ENCODE measurements around the gene RNASEH2A.

- TF ChIP-seq, protein P1, sequence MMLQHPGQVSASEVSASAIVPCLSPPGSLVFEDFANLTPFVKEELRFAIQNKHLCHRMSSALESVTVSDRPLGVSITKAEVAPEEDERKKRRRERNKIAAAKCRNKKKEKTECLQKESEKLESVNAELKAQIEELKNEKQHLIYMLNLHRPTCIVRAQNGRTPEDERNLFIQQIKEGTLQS (CRISPR knock-in tag; conservative IDR thresholded peaks at IDR 0.05) = no peak
- TF ChIP-seq, protein P2, sequence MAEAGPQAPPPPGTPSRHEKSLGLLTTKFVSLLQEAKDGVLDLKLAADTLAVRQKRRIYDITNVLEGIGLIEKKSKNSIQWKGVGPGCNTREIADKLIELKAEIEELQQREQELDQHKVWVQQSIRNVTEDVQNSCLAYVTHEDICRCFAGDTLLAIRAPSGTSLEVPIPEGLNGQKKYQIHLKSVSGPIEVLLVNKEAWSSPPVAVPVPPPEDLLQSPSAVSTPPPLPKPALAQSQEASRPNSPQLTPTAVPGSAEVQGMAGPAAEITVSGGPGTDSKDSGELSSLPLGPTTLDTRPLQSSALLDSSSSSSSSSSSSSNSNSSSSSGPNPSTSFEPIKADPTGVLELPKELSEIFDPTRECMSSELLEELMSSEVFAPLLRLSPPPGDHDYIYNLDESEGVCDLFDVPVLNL (CRISPR knock-in tag; IDR thresholded peaks at IDR 0.05; ENCODE audit: borderline replicate concordance, low read depth) = no peak
- no peak for TF ChIP-seq NFYB (CRISPR knock-in tag; conservative IDR thresholded peaks at IDR 0.05; ENCODE audit: low read depth)
- TF ChIP-seq, protein P3, sequence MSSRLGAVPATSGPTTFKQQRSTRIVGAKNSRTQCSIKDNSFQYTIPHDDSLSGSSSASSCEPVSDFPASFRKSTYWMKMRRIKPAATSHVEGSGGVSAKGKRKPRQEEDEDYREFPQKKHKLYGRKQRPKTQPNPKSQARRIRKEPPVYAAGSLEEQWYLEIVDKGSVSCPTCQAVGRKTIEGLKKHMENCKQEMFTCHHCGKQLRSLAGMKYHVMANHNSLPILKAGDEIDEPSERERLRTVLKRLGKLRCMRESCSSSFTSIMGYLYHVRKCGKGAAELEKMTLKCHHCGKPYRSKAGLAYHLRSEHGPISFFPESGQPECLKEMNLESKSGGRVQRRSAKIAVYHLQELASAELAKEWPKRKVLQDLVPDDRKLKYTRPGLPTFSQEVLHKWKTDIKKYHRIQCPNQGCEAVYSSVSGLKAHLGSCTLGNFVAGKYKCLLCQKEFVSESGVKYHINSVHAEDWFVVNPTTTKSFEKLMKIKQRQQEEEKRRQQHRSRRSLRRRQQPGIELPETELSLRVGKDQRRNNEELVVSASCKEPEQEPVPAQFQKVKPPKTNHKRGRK (CRISPR knock-in tag; IDR thresholded peaks at IDR 0.05; ENCODE audit: borderline replicate concordance) = no peak
- no peak for TF ChIP-seq MYBL2 (CRISPR knock-in tag; IDR thresholded peaks at IDR 0.05)
- TF ChIP-seq, protein P4, sequence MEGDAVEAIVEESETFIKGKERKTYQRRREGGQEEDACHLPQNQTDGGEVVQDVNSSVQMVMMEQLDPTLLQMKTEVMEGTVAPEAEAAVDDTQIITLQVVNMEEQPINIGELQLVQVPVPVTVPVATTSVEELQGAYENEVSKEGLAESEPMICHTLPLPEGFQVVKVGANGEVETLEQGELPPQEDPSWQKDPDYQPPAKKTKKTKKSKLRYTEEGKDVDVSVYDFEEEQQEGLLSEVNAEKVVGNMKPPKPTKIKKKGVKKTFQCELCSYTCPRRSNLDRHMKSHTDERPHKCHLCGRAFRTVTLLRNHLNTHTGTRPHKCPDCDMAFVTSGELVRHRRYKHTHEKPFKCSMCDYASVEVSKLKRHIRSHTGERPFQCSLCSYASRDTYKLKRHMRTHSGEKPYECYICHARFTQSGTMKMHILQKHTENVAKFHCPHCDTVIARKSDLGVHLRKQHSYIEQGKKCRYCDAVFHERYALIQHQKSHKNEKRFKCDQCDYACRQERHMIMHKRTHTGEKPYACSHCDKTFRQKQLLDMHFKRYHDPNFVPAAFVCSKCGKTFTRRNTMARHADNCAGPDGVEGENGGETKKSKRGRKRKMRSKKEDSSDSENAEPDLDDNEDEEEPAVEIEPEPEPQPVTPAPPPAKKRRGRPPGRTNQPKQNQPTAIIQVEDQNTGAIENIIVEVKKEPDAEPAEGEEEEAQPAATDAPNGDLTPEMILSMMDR (IDR thresholded peaks at IDR 0.05) = peak; percentile 72; the same call in 1 of the 2 replicates
- TF ChIP-seq, protein P5, sequence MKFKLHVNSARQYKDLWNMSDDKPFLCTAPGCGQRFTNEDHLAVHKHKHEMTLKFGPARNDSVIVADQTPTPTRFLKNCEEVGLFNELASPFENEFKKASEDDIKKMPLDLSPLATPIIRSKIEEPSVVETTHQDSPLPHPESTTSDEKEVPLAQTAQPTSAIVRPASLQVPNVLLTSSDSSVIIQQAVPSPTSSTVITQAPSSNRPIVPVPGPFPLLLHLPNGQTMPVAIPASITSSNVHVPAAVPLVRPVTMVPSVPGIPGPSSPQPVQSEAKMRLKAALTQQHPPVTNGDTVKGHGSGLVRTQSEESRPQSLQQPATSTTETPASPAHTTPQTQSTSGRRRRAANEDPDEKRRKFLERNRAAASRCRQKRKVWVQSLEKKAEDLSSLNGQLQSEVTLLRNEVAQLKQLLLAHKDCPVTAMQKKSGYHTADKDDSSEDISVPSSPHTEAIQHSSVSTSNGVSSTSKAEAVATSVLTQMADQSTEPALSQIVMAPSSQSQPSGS (CRISPR knock-in tag; IDR thresholded peaks at IDR 0.05; ENCODE audit: borderline replicate concordance, low read depth) = no peak
- 0 out of 2 replicates have a peak, but pooled peaks have one; percentile 52 for TF ChIP-seq HMGXB4 (CRISPR knock-in tag; IDR thresholded peaks at IDR 0.05)
- TF ChIP-seq, protein P6, sequence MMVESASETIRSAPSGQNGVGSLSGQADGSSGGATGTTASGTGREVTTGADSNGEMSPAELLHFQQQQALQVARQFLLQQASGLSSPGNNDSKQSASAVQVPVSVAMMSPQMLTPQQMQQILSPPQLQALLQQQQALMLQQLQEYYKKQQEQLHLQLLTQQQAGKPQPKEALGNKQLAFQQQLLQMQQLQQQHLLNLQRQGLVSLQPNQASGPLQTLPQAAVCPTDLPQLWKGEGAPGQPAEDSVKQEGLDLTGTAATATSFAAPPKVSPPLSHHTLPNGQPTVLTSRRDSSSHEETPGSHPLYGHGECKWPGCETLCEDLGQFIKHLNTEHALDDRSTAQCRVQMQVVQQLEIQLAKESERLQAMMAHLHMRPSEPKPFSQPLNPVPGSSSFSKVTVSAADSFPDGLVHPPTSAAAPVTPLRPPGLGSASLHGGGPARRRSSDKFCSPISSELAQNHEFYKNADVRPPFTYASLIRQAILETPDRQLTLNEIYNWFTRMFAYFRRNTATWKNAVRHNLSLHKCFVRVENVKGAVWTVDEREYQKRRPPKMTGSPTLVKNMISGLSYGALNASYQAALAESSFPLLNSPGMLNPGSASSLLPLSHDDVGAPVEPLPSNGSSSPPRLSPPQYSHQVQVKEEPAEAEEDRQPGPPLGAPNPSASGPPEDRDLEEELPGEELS (CRISPR knock-in tag; IDR thresholded peaks at IDR 0.05) = no peak
- no peak for TF ChIP-seq AFF4 (CRISPR knock-in tag; IDR thresholded peaks at IDR 0.05; ENCODE audit: borderline replicate concordance)
- TF ChIP-seq FOXJ3 (CRISPR knock-in tag; IDR thresholded peaks at IDR 0.05; ENCODE audit: borderline replicate concordance) = no peak
These were observed 31.9 kb downstream of the RNASEH2A start, which contains the start of gene MAST1 for GRCh38 chr19:12838182-12838885.
